ENCODE measurements around the gene ATP2C1.
A peak's percentile ranks its signal among the peaks of the same experiment; 100 is the strongest.
"Not testable (repeated sequence)": the region's sequence is repeated elsewhere in the genome, so short reads cannot be mapped to it uniquely, and the experiment has no call there.

ATP2C1 gene

GRCh38 chr3:130854208-130854864 is 39.5 kb upstream of the ATP2C1 start:
- H3K27ac ChIP-seq = no peak overlapping the region
- H3K36me3 ChIP-seq (ENCODE audit: control insufficient read depth, insufficient read depth, low read length) = no peaks in the 10 kb centered on the region
- H3K79me2 ChIP-seq = no peaks in the 10 kb centered on the region
- no peak overlapping the region for H3K4me3 ChIP-seq (ENCODE audit: low read depth, low read length)
- no peak for TF ChIP-seq CTCF (IDR thresholded peaks at IDR 0.05)
- no peak overlapping the region for H3K4me2 ChIP-seq (ENCODE audit: low read length)
- peak overlapping the region; percentile 35 for H2AFZ ChIP-seq
- H3K27me3 ChIP-seq (ENCODE audit: control insufficient read depth, insufficient read depth, low read length) = no peaks in the 10 kb centered on the region
- no peaks in the 10 kb centered on the region for H3K9me3 ChIP-seq (ENCODE audit: control insufficient read depth, low read length)
- H3K9ac ChIP-seq = no peak overlapping the region
- peaks cover 16% of the 10 kb centered on the region for H3K4me1 ChIP-seq

GRCh38 chr3:130857336-130858026 is 36.4 kb upstream of the ATP2C1 start:
- Histone ChIP-seq H2AFZ (no peak overlapping the region), H3K36me3 (ENCODE audit: control insufficient read depth, insufficient read depth, low read length) (no peaks in the 10 kb centered on the region), H3K4me1 (no peaks in the 10 kb centered on the region), H3K4me3 (ENCODE audit: low read depth, low read length) (no peak overlapping the region), H3K9me3 (ENCODE audit: control insufficient read depth, low read length) (no peaks in the 10 kb centered on the region), H3K79me2 (no peaks in the 10 kb centered on the region), H3K9ac (no peak overlapping the region), H3K27ac (no peak overlapping the region), H3K4me2 (ENCODE audit: low read length) (no peak overlapping the region), H3K27me3 (ENCODE audit: control insufficient read depth, insufficient read depth, low read length) (no peaks in the 10 kb centered on the region)
- TF ChIP-seq CTCF (IDR thresholded peaks at IDR 0.05) = no peak

- not testable (repeated sequence) for H3K4me2 ChIP-seq (ENCODE audit: low read length); H3K79me2 ChIP-seq; H3K9me3 ChIP-seq (ENCODE audit: control insufficient read depth, low read length)
Measured at GRCh38 chr3:130862130-130862529, 31.8 kb upstream of the ATP2C1 start.

GRCh38 chr3:130865489-130865888 is 28.4 kb upstream of the ATP2C1 start:
- H3K4me1 ChIP-seq = no peaks in the 10 kb centered on the region
- H3K9me3 ChIP-seq (ENCODE audit: control insufficient read depth, low read length) = no peaks in the 10 kb centered on the region
- no peak for TF ChIP-seq CTCF (IDR thresholded peaks at IDR 0.05)
- H3K9ac ChIP-seq = no peak overlapping the region
- no peak overlapping the region for H3K27ac ChIP-seq
- no peaks in the 10 kb centered on the region for H3K27me3 ChIP-seq (ENCODE audit: control insufficient read depth, insufficient read depth, low read length)
- H3K79me2 ChIP-seq = no peaks in the 10 kb centered on the region
- H3K4me2 ChIP-seq (ENCODE audit: low read length) = no peak overlapping the region
- no peak overlapping the region for H2AFZ ChIP-seq
- H3K4me3 ChIP-seq (ENCODE audit: low read depth, low read length) = no peak overlapping the region
- no peaks in the 10 kb centered on the region for H3K36me3 ChIP-seq (ENCODE audit: control insufficient read depth, insufficient read depth, low read length)

More at GRCh38 chr3:130862130-130862529, 31.8 kb upstream of the ATP2C1 start:
- not testable (repeated sequence) for H3K4me1 ChIP-seq; H2AFZ ChIP-seq; H3K27me3 ChIP-seq (ENCODE audit: control insufficient read depth, insufficient read depth, low read length); H3K9ac ChIP-seq; H3K27ac ChIP-seq; H3K36me3 ChIP-seq (ENCODE audit: control insufficient read depth, insufficient read depth, low read length); H3K4me3 ChIP-seq (ENCODE audit: low read depth, low read length)

- Histone ChIP-seq H3K9ac (no peak overlapping the region), H3K9me3 (ENCODE audit: control insufficient read depth, low read length) (no peaks in the 10 kb centered on the region), H3K27ac (no peak overlapping the region), H2AFZ (no peak overlapping the region), H3K4me3 (ENCODE audit: low read depth, low read length) (no peak overlapping the region), H3K79me2 (no peaks in the 10 kb centered on the region), H3K36me3 (ENCODE audit: control insufficient read depth, insufficient read depth, low read length) (no peaks in the 10 kb centered on the region), H3K4me2 (ENCODE audit: low read length) (no peak overlapping the region), H3K4me1 (no peaks in the 10 kb centered on the region), H3K27me3 (ENCODE audit: control insufficient read depth, insufficient read depth, low read length) (no peaks in the 10 kb centered on the region)
- TF ChIP-seq CTCF (IDR thresholded peaks at IDR 0.05) = no peak
Measured at GRCh38 chr3:130866327-130866726, 27.6 kb upstream of the ATP2C1 start.
